NOMO-1 treated with DMSO at 0.1 percent for 48 hours (cell line): ENCODE measurements around the gene PDCL2.

Source experiments
- DNase-seq: peaks from one replicate; lab custom pipeline; 2025; ENCODE audit not compliant: unreplicated experiment; lab: John Stamatoyannopoulos, UW

The PDCL2 gene

GRCh38 chr4:55540271-55540670, 51.8 kb downstream of the PDCL2 start:
- DNase-seq: no peak

- DNase-seq: no peak
Observed at GRCh38 chr4:55539658-55540057, 52.4 kb downstream of the PDCL2 start.

- no peak for DNase-seq
Observed at GRCh38 chr4:55538531-55538930, 53.5 kb downstream of the PDCL2 start.

- no peak for DNase-seq
Observed at GRCh38 chr4:55534306-55534705, 57.7 kb downstream of the PDCL2 start.

GRCh38 chr4:55530691-55531090, 61.4 kb downstream of the PDCL2 start:
- peak; percentile 31 for DNase-seq

GRCh38 chr4:55530167-55530566, 61.9 kb downstream of the PDCL2 start:
- no peak for DNase-seq

GRCh38 chr4:55528491-55528890, 63.6 kb downstream of the PDCL2 start:
- DNase-seq: no peak

GRCh38 chr4:55524844-55525571, 67.0 kb downstream of the PDCL2 start:
- DNase-seq: no peak

- DNase-seq: no peak
Observed at GRCh38 chr4:55518442-55518841, 73.6 kb downstream of the PDCL2 start.

GRCh38 chr4:55517526-55518229, 74.4 kb downstream of the PDCL2 start:
- DNase-seq: no peak

GRCh38 chr4:55512922-55513571, 79.0 kb downstream of the PDCL2 start:
- no peak for DNase-seq

GRCh38 chr4:55512077-55512476, 80.0 kb downstream of the PDCL2 start:
- DNase-seq: no peak

GRCh38 chr4:55510685-55511084, 81.4 kb downstream of the PDCL2 start:
- no peak for DNase-seq

GRCh38 chr4:55509266-55509665, 82.8 kb downstream of the PDCL2 start:
- DNase-seq: no peak

GRCh38 chr4:55507612-55508011, 84.4 kb downstream of the PDCL2 start:
- DNase-seq: no peak
